Activated naive CD4-positive, alpha-beta T cell treated with anti-CD3 and anti-CD28 coated beads, Interleukin-2, amount 50 U/mL, for 24 hours (primary cell): ENCODE measurements around the gene OCEL1.

ENCODE experiments used
- H3K27ac Mint-ChIP-seq: one replicate; pipeline ENCODE4 v1.8.0; 2021; ENCODE audit warnings: mild to moderate bottlenecking, mixed read lengths
- H3K27me3 Mint-ChIP-seq: one replicate; pipeline ENCODE4 v1.8.0; 2021; ENCODE audit warnings: mixed read lengths
- H3K36me3 Mint-ChIP-seq: one replicate; pipeline ENCODE4 v1.8.0; 2021; ENCODE audit warnings: mixed read lengths
- H3K4me1 Mint-ChIP-seq: one replicate; pipeline ENCODE4 v1.8.0; 2021; ENCODE audit warnings: mixed read lengths
- H3K4me3 Mint-ChIP-seq: one replicate; pipeline ENCODE4 v1.8.0; 2021; ENCODE audit warnings: mild to moderate bottlenecking, mixed read lengths
- H3K9me3 Mint-ChIP-seq: one replicate; pipeline ENCODE4 v1.8.0; 2021; ENCODE audit warnings: mixed read lengths

OCEL1 gene

GRCh38 chr19:17227798-17228367 lies 1.9 kb downstream of the OCEL1 start:
- Mint-ChIP-seq H3K36me3 (no peaks in the 10 kb centered on the region), H3K4me1 (peaks cover 4% of the 10 kb centered on the region), H3K9me3 (no peaks in the 10 kb centered on the region), H3K27me3 (no peaks in the 10 kb centered on the region), H3K27ac (peak overlapping the region; percentile 35), H3K4me3 (peak overlapping the region; percentile 30)

DNA sequence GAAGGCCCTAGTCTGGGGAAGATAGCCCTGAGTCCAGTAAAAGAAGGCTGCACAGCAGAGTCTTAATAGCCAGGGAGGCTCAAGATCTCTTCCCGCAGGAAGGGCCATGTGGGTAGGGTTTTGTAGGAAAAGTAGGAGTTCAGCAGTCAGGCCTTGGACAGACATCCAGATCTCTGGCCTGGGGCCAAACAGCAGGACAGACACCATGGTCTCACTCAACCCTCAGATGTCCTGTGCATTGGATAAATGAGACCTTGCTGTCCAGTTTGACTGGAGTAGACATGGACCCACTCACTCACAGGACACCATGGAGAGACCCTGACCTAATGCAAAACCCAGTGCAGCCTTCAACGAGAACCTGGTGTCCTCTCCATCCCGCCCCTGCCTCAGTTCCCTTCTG lies 3.9 kb downstream of the OCEL1 start:
- H3K9me3 Mint-ChIP-seq: no peaks in the 10 kb centered on the region
- no peaks in the 10 kb centered on the region for H3K36me3 Mint-ChIP-seq
- no peak overlapping the region for H3K4me3 Mint-ChIP-seq
- no peaks in the 10 kb centered on the region for H3K27me3 Mint-ChIP-seq
- no peak overlapping the region for H3K27ac Mint-ChIP-seq
- H3K4me1 Mint-ChIP-seq: peaks cover 15% of the 10 kb centered on the region

GRCh38 chr19:17232258-17232657 lies 6.2 kb downstream of the OCEL1 start:
- Mint-ChIP-seq H3K27ac (no peak overlapping the region), H3K9me3 (no peaks in the 10 kb centered on the region), H3K4me3 (no peak overlapping the region), H3K36me3 (no peaks in the 10 kb centered on the region), H3K27me3 (no peaks in the 10 kb centered on the region), H3K4me1 (peaks cover 11% of the 10 kb centered on the region)

GRCh38 chr19:17234911-17235299 lies 8.9 kb downstream of the OCEL1 start:
- Mint-ChIP-seq H3K27me3 (no peaks in the 10 kb centered on the region), H3K36me3 (no peaks in the 10 kb centered on the region), H3K4me3 (peak overlapping the region; percentile 84), H3K27ac (peak overlapping the region; percentile 80), H3K9me3 (no peaks in the 10 kb centered on the region), H3K4me1 (peaks cover 15% of the 10 kb centered on the region)

GRCh38 chr19:17235300-17235970 lies 9.4 kb downstream of the OCEL1 start:
- Mint-ChIP-seq H3K4me3 (peak overlapping the region; percentile 84), H3K4me1 (peaks cover 15% of the 10 kb centered on the region), H3K36me3 (no peaks in the 10 kb centered on the region), H3K9me3 (no peaks in the 10 kb centered on the region), H3K27me3 (no peaks in the 10 kb centered on the region), H3K27ac (peak overlapping the region; percentile 80)

- Mint-ChIP-seq H3K4me1 (peaks cover 15% of the 10 kb centered on the region), H3K4me3 (peak overlapping the region; percentile 57), H3K27ac (no peak overlapping the region), H3K27me3 (no peaks in the 10 kb centered on the region), H3K36me3 (no peaks in the 10 kb centered on the region), H3K9me3 (no peaks in the 10 kb centered on the region)
These were observed 10.1 kb downstream of the OCEL1 start for GRCh38 chr19:17235971-17236777.

DNA sequence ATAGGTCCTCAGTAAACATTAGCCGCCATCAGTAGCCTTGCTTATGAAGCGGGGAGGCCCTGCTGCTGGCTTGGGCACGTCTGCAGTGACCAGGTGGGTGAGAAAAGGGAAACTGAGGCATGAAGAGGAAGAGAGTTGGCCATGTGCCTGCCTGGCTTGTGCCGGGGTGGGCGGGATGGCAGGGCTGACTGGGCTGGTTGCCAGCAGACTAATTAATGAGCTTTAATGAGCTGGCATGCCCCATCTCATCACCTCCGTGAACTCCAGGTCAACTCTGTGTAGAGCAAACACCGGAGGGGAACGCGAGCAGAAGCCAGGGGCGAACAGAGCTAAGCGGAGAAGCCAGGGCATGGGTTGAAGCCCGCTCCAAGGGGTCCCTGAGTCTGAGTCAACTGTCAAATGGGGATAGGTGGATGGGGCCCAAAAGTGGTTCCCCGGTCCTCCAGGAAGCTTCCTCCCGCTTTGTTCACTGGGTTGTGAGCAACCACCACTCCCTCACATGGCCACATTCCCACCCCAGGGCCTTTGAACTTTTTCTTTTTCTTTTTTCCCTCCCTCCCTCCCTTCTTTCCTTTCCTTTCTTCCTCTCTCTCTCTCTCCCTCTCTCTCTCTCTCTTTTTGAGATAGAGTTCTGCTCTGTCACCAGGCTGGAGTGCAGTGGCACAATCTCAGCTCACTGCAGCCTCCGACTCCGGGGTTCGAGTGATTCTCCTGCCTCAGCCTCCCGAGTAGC lies 11.0 kb downstream of the OCEL1 start:
- Mint-ChIP-seq H3K27ac (no peak overlapping the region), H3K4me3 (peak overlapping the region; percentile 57)

DNA sequence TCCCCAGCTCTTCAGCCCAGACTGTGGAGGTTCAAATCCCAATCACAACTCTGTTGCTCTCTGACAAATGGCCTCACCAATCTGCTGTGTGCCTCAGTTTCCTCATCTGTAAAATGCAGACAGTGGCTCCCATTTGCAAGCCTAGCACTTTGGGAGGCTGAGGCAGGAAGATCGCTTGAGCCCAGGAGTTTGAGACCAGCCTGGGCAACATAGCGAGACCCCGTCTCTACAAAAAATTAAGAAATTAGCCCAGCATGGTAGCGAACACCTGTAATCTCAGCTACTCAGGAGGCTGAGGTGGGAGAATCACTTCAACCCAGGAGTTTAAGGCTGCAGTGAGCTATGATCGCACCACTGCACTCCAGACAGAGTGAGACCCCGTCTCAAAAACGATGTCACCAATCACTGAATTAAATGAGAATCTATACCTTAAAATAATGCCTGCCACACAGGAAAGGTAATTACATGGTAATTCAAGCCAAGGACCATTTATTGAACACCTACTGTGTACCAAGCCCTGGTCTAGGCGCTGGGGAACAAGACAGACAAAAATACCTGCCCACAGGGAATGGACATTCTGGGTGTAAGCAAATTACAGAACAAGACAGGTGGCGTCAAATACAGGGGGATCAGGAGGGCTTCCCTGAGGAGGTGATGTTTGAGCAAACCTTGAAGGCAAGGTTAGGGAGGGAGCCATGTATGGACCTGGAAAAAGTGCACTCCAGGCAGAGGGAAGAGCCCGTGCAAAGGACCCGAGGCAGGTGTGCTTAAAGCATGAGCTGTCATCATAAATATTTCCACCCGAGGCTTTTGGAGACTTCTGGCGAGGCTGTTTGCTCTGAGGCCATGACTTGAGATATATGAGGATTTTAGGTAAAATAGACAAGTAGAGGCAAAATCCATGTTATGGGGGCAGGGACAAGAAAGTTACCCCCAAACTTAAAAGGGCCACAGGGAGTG lies 12.0 kb downstream of the OCEL1 start:
- Mint-ChIP-seq H3K36me3 (no peaks in the 10 kb centered on the region), H3K27ac (no peak overlapping the region), H3K27me3 (no peaks in the 10 kb centered on the region), H3K4me1 (peaks cover 15% of the 10 kb centered on the region), H3K4me3 (peak overlapping the region; percentile 58), H3K9me3 (no peaks in the 10 kb centered on the region)

More for the DNA sequence above, 11.0 kb downstream of the OCEL1 start:
- Mint-ChIP-seq H3K36me3 (no peaks in the 10 kb centered on the region), H3K27me3 (no peaks in the 10 kb centered on the region), H3K9me3 (no peaks in the 10 kb centered on the region), H3K4me1 (peaks cover 15% of the 10 kb centered on the region)

- no peak overlapping the region for H3K4me3 Mint-ChIP-seq
- no peak overlapping the region for H3K27ac Mint-ChIP-seq
- peaks cover 3% of the 10 kb centered on the region for H3K4me1 Mint-ChIP-seq
- no peaks in the 10 kb centered on the region for H3K9me3 Mint-ChIP-seq
- H3K36me3 Mint-ChIP-seq: no peaks in the 10 kb centered on the region
- H3K27me3 Mint-ChIP-seq: no peaks in the 10 kb centered on the region
These were observed 14.2 kb downstream of the OCEL1 start for GRCh38 chr19:17240062-17240752.

- Mint-ChIP-seq H3K27ac (no peak overlapping the region), H3K4me3 (no peak overlapping the region), H3K27me3 (no peaks in the 10 kb centered on the region), H3K4me1 (peaks cover 3% of the 10 kb centered on the region), H3K9me3 (no peaks in the 10 kb centered on the region), H3K36me3 (no peaks in the 10 kb centered on the region)
These were observed 14.9 kb downstream of the OCEL1 start for GRCh38 chr19:17240826-17241399.

DNA sequence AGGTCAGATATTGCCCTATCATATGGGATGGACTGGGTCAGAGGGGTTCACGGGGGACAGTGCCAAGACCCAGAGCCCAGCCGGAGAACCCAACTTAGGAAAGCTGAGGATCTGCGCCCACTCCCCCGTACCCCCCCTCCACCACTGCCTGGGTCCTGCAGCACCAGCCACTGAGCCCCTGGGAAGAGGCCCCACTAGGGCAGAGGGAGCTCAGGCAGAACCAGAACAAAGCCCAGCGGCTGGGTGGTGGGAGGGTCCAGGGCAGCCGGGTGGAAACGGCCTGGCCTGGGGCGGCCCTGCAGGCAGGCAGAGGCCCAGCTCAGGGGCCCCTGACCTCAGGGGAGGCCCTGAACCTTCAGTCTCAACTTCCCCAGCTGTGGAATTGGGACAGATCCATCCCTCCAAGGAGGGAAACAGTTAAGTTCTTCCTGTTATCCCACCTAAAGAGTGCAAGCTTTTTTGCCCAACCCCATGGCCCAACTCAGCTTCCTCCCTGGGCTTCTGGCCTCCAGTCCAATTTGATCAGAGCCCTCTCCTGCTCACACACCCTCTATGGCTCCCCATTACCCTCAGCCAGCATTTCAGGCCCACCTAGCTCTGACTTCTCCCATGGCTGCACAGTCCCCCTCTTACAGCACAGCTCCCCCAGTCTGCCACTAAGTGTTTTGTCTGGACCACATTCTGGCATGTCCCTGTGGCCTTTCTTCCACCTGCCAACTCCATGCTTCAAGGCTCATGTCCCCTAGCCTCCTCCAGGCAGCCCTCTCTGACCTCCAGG lies 16.6 kb downstream of the OCEL1 start:
- Mint-ChIP-seq H3K27ac (no peak overlapping the region), H3K4me3 (no peak overlapping the region), H3K36me3 (no peaks in the 10 kb centered on the region), H3K9me3 (no peaks in the 10 kb centered on the region), H3K4me1 (peaks cover 9% of the 10 kb centered on the region), H3K27me3 (no peaks in the 10 kb centered on the region)

DNA sequence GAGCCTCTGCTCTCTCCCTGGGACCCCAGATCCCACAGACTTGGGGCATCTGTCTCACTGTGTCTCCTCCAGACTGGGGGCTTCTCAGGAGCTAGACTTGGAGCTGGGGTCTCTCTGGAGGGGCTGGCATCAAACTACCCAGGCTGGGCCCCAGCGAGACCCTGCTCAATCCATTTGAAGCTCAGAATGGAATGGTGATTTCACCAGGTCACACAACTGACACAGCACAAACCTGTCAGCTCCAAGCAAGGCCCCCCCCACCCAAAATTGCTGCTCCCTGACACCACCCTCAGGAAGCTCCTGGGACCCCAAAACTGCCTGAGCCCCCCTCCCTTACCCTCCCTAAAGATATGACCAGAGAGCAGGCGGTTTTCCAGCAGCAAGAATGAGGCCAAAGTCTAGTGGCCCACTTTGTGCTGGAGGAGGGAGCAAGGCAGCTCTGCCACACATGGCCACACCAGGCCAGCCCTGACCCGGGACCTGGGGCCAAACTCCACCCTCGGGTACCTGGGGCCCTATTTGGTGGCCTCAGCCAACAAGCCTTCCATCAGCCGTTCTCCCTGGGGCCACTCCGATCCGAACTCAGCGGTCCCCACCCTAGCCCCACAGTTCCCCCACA lies 17.3 kb downstream of the OCEL1 start:
- Mint-ChIP-seq H3K4me3 (no peak overlapping the region), H3K27me3 (no peaks in the 10 kb centered on the region), H3K36me3 (no peaks in the 10 kb centered on the region), H3K27ac (no peak overlapping the region), H3K9me3 (no peaks in the 10 kb centered on the region), H3K4me1 (peaks cover 6% of the 10 kb centered on the region)
